GM23338 (cell line): ENCODE data around the gene HOXC9. TPM values are rescaled to one million over a fixed set of nuclear protein-coding genes. Genes with fewer than 3 reads are reported as not detected.

Experiments used
- ATAC-seq: fragments of 200-7000 bp; cut with Tn5 transposase; 3 replicates; pipeline ENCODE4 v1.9.1; 2020
- DNase-seq: peaks from one replicate; pipeline ENCODE4 v3.0.0-alpha.2; 2015; ENCODE audit warnings: low spot score
- H2AFZ ChIP-seq: fragments of 200-600 bp; sonication (generic); 2 replicates; pipeline ENCODE4 v1.8.0; 2016; ENCODE audit warnings: antibody characterized with exemption, mild to moderate bottlenecking, moderate library complexity
- H3F3A ChIP-seq: fragments of 200-600 bp; sonication (generic); replicated peaks from 2 replicates; pipeline ENCODE4 v1.8.0; 2017; ENCODE audit warnings: antibody characterized with exemption, mixed run types, low read depth
- H3K27ac ChIP-seq: fragments of 200-600 bp; sonication (generic); 2 replicates; pipeline ENCODE4 v1.6.1; 2016; ENCODE audit warnings: low read depth
- H3K27me3 ChIP-seq: fragments of 200-600 bp; sonication (generic); 2 replicates; pipeline ENCODE4 v1.8.0; 2016; ENCODE audit warnings: mild to moderate bottlenecking, mixed run types, moderate library complexity; ENCODE audit not compliant: insufficient read depth
- H3K36me3 ChIP-seq: fragments of 200-600 bp; sonication (generic); 2 replicates; pipeline ENCODE4 v1.8.0; 2016; ENCODE audit warnings: mild to moderate bottlenecking; ENCODE audit not compliant: insufficient read depth
- H3K4me1 ChIP-seq: fragments of 200-600 bp; sonication (generic); 2 replicates; pipeline ENCODE4 v1.8.0; 2016; ENCODE audit warnings: mild to moderate bottlenecking, moderate library complexity; ENCODE audit not compliant: insufficient read depth
- H3K4me2 ChIP-seq: fragments of 200-600 bp; sonication (generic); 2 replicates; pipeline ENCODE4 v1.7.1; 2017; ENCODE audit warnings: mixed run types
- H3K4me3 ChIP-seq: fragments of 200-600 bp; sonication (generic); 2 replicates; pipeline ENCODE4 v1.6.1; 2016; ENCODE audit warnings: mixed run types
- H3K79me2 ChIP-seq: fragments of 200-600 bp; sonication (generic); replicated peaks from 2 replicates; pipeline ENCODE4 v1.8.0; 2017; ENCODE audit warnings: mild to moderate bottlenecking; ENCODE audit not compliant: insufficient read depth
- H3K9me2 ChIP-seq: fragments of 200-600 bp; sonication (generic); 2 replicates; pipeline ENCODE4 v1.8.0; 2017; ENCODE audit not compliant: insufficient read depth
- H4K20me1 ChIP-seq: fragments of 200-600 bp; sonication (generic); replicated peaks from 2 replicates; pipeline ENCODE4 v1.8.0; 2017; ENCODE audit warnings: mild to moderate bottlenecking; ENCODE audit not compliant: insufficient read depth
- H3K27ac Mint-ChIP-seq: 2 replicates; pipeline ENCODE4 v1.8.0; 2020; ENCODE audit warnings: inconsistent platforms, mild to moderate bottlenecking, moderate library complexity, mixed read lengths
- H3K27me3 Mint-ChIP-seq: 3 replicates; pipeline ENCODE4 v1.8.0; 2022; ENCODE audit warnings: low read depth, mild to moderate bottlenecking, moderate library complexity, mixed read lengths, inconsistent platforms; ENCODE audit not compliant: insufficient read depth, poor library complexity
- H3K36me3 Mint-ChIP-seq: 3 replicates; pipeline ENCODE4 v1.8.0; 2021; ENCODE audit warnings: low read depth, mild to moderate bottlenecking, inconsistent platforms, moderate library complexity, mixed read lengths
- H3K4me1 Mint-ChIP-seq: 3 replicates; pipeline ENCODE4 v1.8.0; 2020; ENCODE audit warnings: mild to moderate bottlenecking, inconsistent platforms, mixed read lengths
- H3K4me3 Mint-ChIP-seq: 3 replicates; pipeline ENCODE4 v1.8.0; 2021; ENCODE audit warnings: moderate library complexity, mild to moderate bottlenecking, inconsistent platforms, mixed read lengths
- H3K9me3 Mint-ChIP-seq: 3 replicates; pipeline ENCODE4 v1.8.0; 2020; ENCODE audit warnings: moderate library complexity, mild to moderate bottlenecking, inconsistent platforms, mixed read lengths
- CTCF ChIP-seq, 2 experiments: fragments of 200-600 bp in 1 of 2; sonication (generic) in 1 of 2; conservative IDR thresholded peaks; 2 replicates each; pipeline versions ENCODE4 v1.5.1 to v1.6.1; 2016 to 2017; ENCODE audit warnings: antibody characterized with exemption in 2 of 2, low read depth in 2 of 2, mild to moderate bottlenecking in 2 of 2, moderate library complexity in 1 of 2
- EZH2 ChIP-seq: fragments of 200-600 bp; sonication (generic); IDR thresholded peaks from one replicate; pipeline ENCODE4 v1.8.0; 2017; ENCODE audit warnings: antibody characterized with exemption, mild to moderate bottlenecking, low read depth; ENCODE audit not compliant: unreplicated experiment
- EZH2phosphoT487 ChIP-seq: fragments of 200-600 bp; sonication (generic); IDR thresholded peaks from one replicate; pipeline ENCODE4 v1.8.1; 2018; ENCODE audit warnings: antibody characterized with exemption; ENCODE audit not compliant: unreplicated experiment
- NANOG ChIP-seq: IDR thresholded peaks from 2 replicates; pipeline ENCODE4 v1.6.1; 2016; ENCODE audit warnings: antibody characterized with exemption, borderline replicate concordance
- POLR2AphosphoS5 ChIP-seq: IDR thresholded peaks from 2 replicates; pipeline ENCODE4 v1.6.1; 2016; ENCODE audit warnings: antibody characterized with exemption, low read depth
- ZNF114 ChIP-seq: fragments of 250-450 bp; sonication (Bioruptor Pico); IDR thresholded peaks from 2 replicates; pipeline ENCODE4 v1.5.0; 2020; ENCODE audit warnings: mild to moderate bottlenecking, moderate library complexity
- polyA plus RNA-seq: library from polyadenylated mRNA; unstranded; fragments of >200 nt; fragmentation: Nextera tagmentation; extraction: Ambion mirVana; gene quantifications from 2 replicates; pipeline ENCODE4 v1.2.1, GENCODE V29; 2016
- total RNA-seq: library from RNA; depleted of rRNA; stranded (reverse); fragments of >200 nt; shearing (Covaris generic); gene quantifications from 2 replicates; pipeline ENCODE4 v1.2.3, GENCODE V29; 2014
- TF ChIP-seq, protein P1 (sequence below): IDR thresholded peaks from 2 replicates; pipeline ENCODE4 v1.6.1; 2016; ENCODE audit warnings: antibody characterized with exemption

The HOXC9 gene
- total and polyA plus RNA-seq, 2 experiments from 2014 or later = not detected

GRCh38 chr12:54010053-54010971, 10.4 kb downstream of the HOXC9 start:
- Histone ChIP-seq H3K27me3 (peaks cover 100% of the 10 kb centered on the region), H2AFZ (no peak overlapping the region), H3K4me1 (peaks cover 43% of the 10 kb centered on the region), H3K79me2 (no peaks in the 10 kb centered on the region), H4K20me1 (peaks cover 24% of the 10 kb centered on the region), H3K4me2 (0 out of 2 replicates have a peak overlapping the region, but pooled peaks have one; percentile 32), H3F3A (peaks cover 37% of the 10 kb centered on the region), H3K27ac (no peak overlapping the region), H3K9me2 (no peaks in the 10 kb centered on the region), H3K36me3 (no peaks in the 10 kb centered on the region), H3K4me3 (no peak overlapping the region)
- Mint-ChIP-seq H3K9me3 (no peaks in the 10 kb centered on the region; the same call in 2 of the 3 replicates), H3K27me3 (peaks cover 99% of the 10 kb centered on the region), H3K27ac (no peak overlapping the region), H3K36me3 (no peaks in the 10 kb centered on the region), H3K4me3 (no peak overlapping the region; the same call in 2 of the 3 replicates), H3K4me1 (peaks cover 33% of the 10 kb centered on the region)
- no peak for TF ChIP-seq ZNF114 (CRISPR knock-in tag)
- TF ChIP-seq, protein P1, sequence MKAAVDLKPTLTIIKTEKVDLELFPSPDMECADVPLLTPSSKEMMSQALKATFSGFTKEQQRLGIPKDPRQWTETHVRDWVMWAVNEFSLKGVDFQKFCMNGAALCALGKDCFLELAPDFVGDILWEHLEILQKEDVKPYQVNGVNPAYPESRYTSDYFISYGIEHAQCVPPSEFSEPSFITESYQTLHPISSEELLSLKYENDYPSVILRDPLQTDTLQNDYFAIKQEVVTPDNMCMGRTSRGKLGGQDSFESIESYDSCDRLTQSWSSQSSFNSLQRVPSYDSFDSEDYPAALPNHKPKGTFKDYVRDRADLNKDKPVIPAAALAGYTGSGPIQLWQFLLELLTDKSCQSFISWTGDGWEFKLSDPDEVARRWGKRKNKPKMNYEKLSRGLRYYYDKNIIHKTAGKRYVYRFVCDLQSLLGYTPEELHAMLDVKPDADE = no peak
- no peak for TF ChIP-seq CTCF (conservative IDR thresholded peaks at IDR 0.05; ENCODE audit: low read depth in 2 of 2)
- peak; percentile 63 for TF ChIP-seq EZH2
- TF ChIP-seq POLR2AphosphoS5 = no peak
- DNase-seq (no peak), ATAC-seq (no peak; the same call in 2 of the 3 replicates)

DNA sequence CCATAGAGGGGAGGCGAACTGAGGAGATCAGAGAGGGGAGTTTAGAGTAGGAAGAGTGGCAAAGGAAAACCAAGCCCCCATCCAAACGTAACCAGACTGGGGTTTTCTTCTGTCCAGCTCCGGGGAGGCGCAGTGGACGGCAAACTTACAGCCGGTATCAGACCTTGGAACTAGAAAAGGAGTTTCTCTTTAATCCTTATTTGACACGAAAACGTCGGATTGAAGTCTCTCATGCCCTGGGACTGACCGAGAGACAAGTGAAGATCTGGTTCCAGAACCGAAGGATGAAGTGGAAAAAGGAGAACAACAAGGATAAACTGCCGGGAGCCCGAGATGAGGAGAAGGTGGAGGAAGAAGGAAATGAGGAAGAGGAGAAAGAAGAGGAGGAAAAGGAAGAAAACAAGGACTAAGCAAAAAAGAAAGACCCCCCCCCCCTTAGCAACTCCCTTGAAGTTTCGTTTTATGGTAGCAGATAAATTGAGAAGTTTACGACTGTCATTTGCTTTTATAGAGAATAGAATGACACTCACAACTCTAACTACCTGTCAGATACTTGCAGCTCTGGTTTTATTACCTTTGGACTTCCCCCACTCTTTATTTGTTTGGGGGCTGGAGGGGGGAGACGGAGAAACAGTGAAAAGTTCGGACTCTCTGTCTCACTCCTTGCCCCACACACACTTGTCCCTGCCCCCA, 11.2 kb downstream of the HOXC9 start:
- H3K27me3 Mint-ChIP-seq = peaks cover 99% of the 10 kb centered on the region
- Histone ChIP-seq H3K4me2 (0 out of 2 replicates have a peak overlapping the region, but pooled peaks have one; percentile 7), H3F3A (peaks cover 38% of the 10 kb centered on the region), H3K4me3 (no peak overlapping the region), H2AFZ (no peak overlapping the region), H3K27me3 (peaks cover 100% of the 10 kb centered on the region), H3K4me1 (peaks cover 44% of the 10 kb centered on the region), H3K79me2 (no peaks in the 10 kb centered on the region), H3K9me2 (no peaks in the 10 kb centered on the region), H3K36me3 (no peaks in the 10 kb centered on the region), H4K20me1 (peaks cover 25% of the 10 kb centered on the region), H3K27ac (no peak overlapping the region)
- no peak for ATAC-seq
- no peak for DNase-seq
- no peak overlapping the region; the same call in 2 of the 3 replicates for H3K4me3 Mint-ChIP-seq
- no peaks in the 10 kb centered on the region for H3K36me3 Mint-ChIP-seq
- H3K9me3 Mint-ChIP-seq = no peaks in the 10 kb centered on the region; the same call in 2 of the 3 replicates
- TF ChIP-seq NANOG (no peak), EZH2phosphoT487 (peak; percentile 13), EZH2 (peak; percentile 95)
- peaks cover 29% of the 10 kb centered on the region for H3K4me1 Mint-ChIP-seq
- no peak overlapping the region for H3K27ac Mint-ChIP-seq
